ENCODE results near the gene ITIH2.
"Not testable (repeated sequence)": the region's sequence is repeated elsewhere in the genome, so short reads cannot be mapped to it uniquely, and the experiment has no call there.

ITIH2 gene

DNA sequence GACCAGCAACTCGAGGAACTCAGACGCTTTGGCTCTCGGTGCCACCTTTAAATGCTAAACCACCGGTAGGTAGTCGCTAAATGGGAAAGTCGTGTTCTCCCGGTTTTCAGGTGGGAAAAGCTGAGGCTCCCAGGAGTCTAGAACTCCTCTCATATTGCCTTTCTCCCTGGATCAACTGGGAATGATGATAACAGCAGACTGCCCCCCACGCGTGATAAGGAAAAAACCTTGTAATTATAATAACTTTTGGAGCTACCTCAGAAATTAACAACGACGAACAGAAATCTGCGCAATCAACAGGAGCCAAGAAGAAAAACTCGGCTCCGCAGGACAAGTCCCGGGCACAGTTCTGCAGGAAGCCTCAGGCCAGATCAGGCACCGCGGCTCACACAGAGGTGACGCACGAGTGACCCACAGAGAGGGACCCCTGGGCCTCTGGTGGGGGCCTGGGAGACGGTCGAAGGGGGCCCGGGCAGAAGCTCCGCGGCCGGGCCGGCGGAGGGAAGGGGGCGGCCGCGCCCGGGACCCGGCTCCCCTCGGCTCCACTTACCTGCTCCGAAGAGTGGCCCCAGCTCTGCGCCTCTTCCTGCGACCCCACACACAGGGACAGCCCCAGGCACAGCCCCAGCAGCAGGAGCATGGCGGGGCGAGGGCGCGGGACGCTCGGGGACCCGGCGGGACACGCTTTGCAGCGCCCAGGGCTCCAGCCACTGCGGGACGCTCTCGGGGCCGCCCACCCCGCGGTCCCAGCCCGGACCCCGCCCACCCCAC, 36.7 kb upstream of the ITIH2 start, which contains the start of gene ITIH5:
TSS of gene ITIH5 (minus strand) at position 714 of the 771 bp plus-strand sequence. CDS start at position 640, 74 bp downstream.
- no peak within 1 kb of the TSS for H3K4me3 ChIP-seq (ENCODE audit: control insufficient read depth, low read depth, low read length)
- no peak for DNase-seq (ENCODE audit: low read depth)
- TF ChIP-seq, protein P1, sequence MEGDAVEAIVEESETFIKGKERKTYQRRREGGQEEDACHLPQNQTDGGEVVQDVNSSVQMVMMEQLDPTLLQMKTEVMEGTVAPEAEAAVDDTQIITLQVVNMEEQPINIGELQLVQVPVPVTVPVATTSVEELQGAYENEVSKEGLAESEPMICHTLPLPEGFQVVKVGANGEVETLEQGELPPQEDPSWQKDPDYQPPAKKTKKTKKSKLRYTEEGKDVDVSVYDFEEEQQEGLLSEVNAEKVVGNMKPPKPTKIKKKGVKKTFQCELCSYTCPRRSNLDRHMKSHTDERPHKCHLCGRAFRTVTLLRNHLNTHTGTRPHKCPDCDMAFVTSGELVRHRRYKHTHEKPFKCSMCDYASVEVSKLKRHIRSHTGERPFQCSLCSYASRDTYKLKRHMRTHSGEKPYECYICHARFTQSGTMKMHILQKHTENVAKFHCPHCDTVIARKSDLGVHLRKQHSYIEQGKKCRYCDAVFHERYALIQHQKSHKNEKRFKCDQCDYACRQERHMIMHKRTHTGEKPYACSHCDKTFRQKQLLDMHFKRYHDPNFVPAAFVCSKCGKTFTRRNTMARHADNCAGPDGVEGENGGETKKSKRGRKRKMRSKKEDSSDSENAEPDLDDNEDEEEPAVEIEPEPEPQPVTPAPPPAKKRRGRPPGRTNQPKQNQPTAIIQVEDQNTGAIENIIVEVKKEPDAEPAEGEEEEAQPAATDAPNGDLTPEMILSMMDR (IDR thresholded peaks at IDR 0.05; ENCODE audit: control insufficient read depth, insufficient read depth, low read depth, low read length, missing control alignments): no peak

GRCh38 chr10:7667262-7668141, 35.6 kb upstream of the ITIH2 start:
- no peak overlapping the region for H3K4me3 ChIP-seq (ENCODE audit: control insufficient read depth, low read depth, low read length)
- no peak for DNase-seq (ENCODE audit: low read depth)
- TF ChIP-seq, protein P1 (IDR thresholded peaks at IDR 0.05; ENCODE audit: control insufficient read depth, insufficient read depth, low read depth, low read length, missing control alignments): no peak

GRCh38 chr10:7670157-7670556, 33.0 kb upstream of the ITIH2 start:
- H3K4me3 ChIP-seq (ENCODE audit: control insufficient read depth, low read depth, low read length): no peak overlapping the region
- no peak for DNase-seq (ENCODE audit: low read depth)
- TF ChIP-seq, protein P1 (IDR thresholded peaks at IDR 0.05; ENCODE audit: control insufficient read depth, insufficient read depth, low read depth, low read length, missing control alignments): no peak

DNA sequence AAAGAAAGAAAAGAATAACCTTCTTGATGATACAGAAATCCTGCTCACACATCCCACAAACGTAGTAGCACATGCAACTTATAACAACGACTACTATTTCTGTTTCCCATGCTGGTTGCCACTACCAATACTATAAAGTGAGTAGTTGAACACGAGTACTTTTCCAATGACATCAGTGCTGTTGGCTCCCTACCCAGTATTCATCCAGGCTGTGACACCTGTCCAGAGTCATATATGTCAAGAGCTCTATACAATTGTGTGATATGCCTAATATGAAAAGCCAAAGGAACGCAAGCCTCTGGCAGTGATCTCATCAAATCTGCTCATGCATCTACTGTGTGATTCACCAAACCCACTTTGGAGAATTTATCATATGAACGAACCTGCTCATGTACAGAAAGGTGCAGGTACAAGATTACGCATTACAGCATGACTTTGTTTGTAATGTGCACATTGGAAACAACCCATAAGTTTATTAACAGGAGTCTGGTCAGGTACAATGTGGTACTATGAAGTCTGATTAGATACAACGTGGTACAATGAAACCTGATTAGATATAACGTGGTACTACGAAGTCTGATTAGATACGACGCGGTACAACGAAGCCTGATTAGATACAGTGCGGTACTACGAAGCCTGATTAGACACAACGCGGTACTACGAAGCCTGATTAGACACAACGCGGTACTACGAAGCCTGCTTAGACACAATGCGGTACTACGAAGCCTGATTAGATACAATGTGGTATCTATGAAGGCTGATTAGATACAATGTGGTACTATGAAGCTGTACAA, 30.6 kb upstream of the ITIH2 start:
- DNase-seq (ENCODE audit: low read depth): no peak
- H3K4me3 ChIP-seq (ENCODE audit: control insufficient read depth, low read depth, low read length): no peak overlapping the region
- TF ChIP-seq, protein P1 (IDR thresholded peaks at IDR 0.05; ENCODE audit: control insufficient read depth, insufficient read depth, low read depth, low read length, missing control alignments): no peak

- no peak overlapping the region for H3K4me3 ChIP-seq (ENCODE audit: control insufficient read depth, low read depth, low read length)
- DNase-seq (ENCODE audit: low read depth): no peak
- TF ChIP-seq, protein P1 (IDR thresholded peaks at IDR 0.05; ENCODE audit: control insufficient read depth, insufficient read depth, low read depth, low read length, missing control alignments): no peak
These were observed 23.9 kb upstream of the ITIH2 start for GRCh38 chr10:7679256-7679655.

- not testable (repeated sequence) for DNase-seq (ENCODE audit: low read depth); H3K4me3 ChIP-seq (ENCODE audit: control insufficient read depth, low read depth, low read length)
These were observed 23.0 kb upstream of the ITIH2 start for GRCh38 chr10:7680078-7680477.
